HG03521 (cell line): ENCODE results near the gene OR2C3.
"Not testable (repeated sequence)": the region's sequence is repeated elsewhere in the genome, so short reads cannot be mapped to it uniquely, and the experiment has no call there.

Experiments
- ATAC-seq: cut with Tn5 transposase; IDR thresholded peaks from one replicate; pipeline ENCODE4 v1.9.1; 2021; ENCODE audit warnings: mild to moderate bottlenecking, moderate library complexity; ENCODE audit not compliant: unreplicated experiment

OR2C3 gene

GRCh38 chr1:247518613-247518891 is 17.7 kb downstream of the OR2C3 start:
- no peak for ATAC-seq

GRCh38 chr1:247517795-247518612 is 18.2 kb downstream of the OR2C3 start:
- no peak for ATAC-seq

- ATAC-seq, result no peak
Measured at GRCh38 chr1:247506831-247507230, 29.4 kb downstream of the OR2C3 start.

- ATAC-seq, result no peak
Measured at GRCh38 chr1:247500865-247501264, 35.4 kb downstream of the OR2C3 start.

- no peak for ATAC-seq
Measured at GRCh38 chr1:247496581-247497285, 39.5 kb downstream of the OR2C3 start.

DNA sequence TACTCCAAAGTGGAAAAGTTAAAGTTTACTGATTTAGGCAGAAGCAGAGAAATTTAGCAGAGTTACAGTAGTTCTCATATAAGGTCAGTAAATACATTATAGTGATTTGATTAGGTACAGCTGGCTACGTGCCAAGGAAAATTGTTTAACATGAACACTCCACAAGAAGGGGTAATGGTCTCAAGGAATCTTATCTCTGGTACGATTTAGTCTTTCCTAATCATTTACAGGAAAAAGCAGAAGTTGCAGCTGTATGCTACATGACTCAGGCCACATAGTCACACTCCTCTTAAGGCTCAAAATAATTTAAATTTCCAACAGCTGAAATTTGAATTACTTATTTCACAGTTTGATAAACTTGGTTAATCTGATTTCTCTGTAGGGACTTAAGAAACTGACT is 41.5 kb downstream of the OR2C3 start:
- ATAC-seq, result no peak

GRCh38 chr1:247493106-247493505 is 43.1 kb downstream of the OR2C3 start:
- ATAC-seq, result no peak

DNA sequence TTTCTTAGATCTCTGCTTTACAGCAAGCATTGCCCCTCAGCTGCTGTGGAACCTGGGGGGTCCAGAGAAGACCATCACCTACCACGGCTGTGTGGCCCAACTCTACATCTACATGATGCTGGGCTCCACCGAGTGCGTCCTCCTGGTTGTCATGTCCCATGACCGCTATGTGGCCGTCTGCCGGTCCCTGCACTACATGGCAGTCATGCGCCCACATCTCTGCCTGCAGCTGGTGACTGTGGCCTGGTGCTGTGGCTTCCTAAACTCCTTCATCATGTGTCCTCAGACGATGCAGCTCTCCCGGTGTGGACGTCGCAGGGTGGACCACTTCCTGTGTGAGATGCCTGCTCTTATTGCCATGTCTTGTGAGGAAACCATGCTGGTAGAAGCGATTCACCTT is 44.9 kb downstream of the OR2C3 start:
- no peak for ATAC-seq

DNA sequence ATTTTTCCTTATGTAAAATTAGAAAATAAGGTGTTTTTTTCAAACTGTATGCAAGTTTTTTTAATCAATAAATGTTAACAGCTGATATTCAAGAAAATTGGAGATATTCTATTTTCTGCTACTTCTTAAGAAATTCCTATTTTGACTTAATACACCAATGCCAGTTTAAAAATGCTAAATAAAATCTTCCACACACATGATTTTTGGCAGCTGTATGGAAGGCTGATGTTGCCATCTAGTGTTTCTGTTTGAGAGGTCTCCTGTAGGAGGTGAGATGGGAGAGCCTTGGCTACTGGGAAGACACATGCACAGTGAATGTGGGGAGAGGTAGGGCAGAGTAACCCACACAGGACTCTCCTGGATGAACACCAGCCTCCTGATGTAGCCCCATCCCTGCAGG is 49.2 kb downstream of the OR2C3 start:
- peak; percentile 64 for ATAC-seq

GRCh38 chr1:247482747-247483146 is 53.5 kb downstream of the OR2C3 start:
- ATAC-seq, result no peak

GRCh38 chr1:247476328-247477058 is 59.7 kb downstream of the OR2C3 start:
- ATAC-seq, result not testable (repeated sequence)

- ATAC-seq, result no peak
Measured at GRCh38 chr1:247475793-247476192, 60.4 kb downstream of the OR2C3 start.
